HEK293 (cell line): ENCODE results near the gene APOBEC3G.

Source experiments
- CTCF ChIA-PET: fragments of 350-600 bp; formaldehyde crosslinking; extraction: SDS; loops from one replicate; lab custom pipeline; 2021; ENCODE audit warnings: antibody characterized with exemption; lab: Yijun Ruan, JAX
- POLR2A ChIA-PET: fragments of 300-600 bp; formaldehyde crosslinking; extraction: SDS; loops from one replicate; lab custom pipeline; 2020; ENCODE audit warnings: antibody characterized with exemption, inconsistent platforms; lab: Yijun Ruan, JAX
- H3K27ac ChIP-seq: fragments of 200-500 bp; sonication (Bioruptor generic); 2 replicates; pipeline ENCODE4 v1.5.1; 2014; ENCODE audit warnings: low read depth, low read length, control low read depth, inconsistent platforms; ENCODE audit errors: extremely low read depth
- H3K36me3 ChIP-seq, 2 experiments: fragments of 200-500 bp in 1 of 2; sonication (Bioruptor generic) in 1 of 2; 1 replicate in 1 of 2; 2 replicates in 1 of 2; pipeline ENCODE4 v1.5.1; 2014 to 2017; ENCODE audit warnings: inconsistent platforms in 2 of 2, low read length in 2 of 2; ENCODE audit not compliant: control insufficient read depth in 2 of 2, insufficient read depth in 1 of 2
- H3K4me1 ChIP-seq: fragments of 200-500 bp; sonication (Bioruptor generic); 2 replicates; pipeline ENCODE4 v1.5.1; 2014; ENCODE audit warnings: mild to moderate bottlenecking, low read length, inconsistent platforms; ENCODE audit not compliant: control insufficient read depth, insufficient read depth
- H3K4me3 ChIP-seq: 2 replicates; pipeline ENCODE4 v1.5.1; 2011; ENCODE audit warnings: low read depth, mild to moderate bottlenecking, control low read depth, low read length, moderate library complexity
- H3K9me3 ChIP-seq: fragments of 200-500 bp; sonication (Bioruptor generic); 2 replicates; pipeline ENCODE4 v1.5.1; 2014; ENCODE audit warnings: low read depth, low read length, inconsistent platforms; ENCODE audit not compliant: control insufficient read depth, insufficient read depth
- EGR2 ChIP-seq: fragments of 450-650 bp; formaldehyde crosslinking; IDR thresholded peaks from 2 replicates; pipeline ENCODE4 v1.5.1; 2016; ENCODE audit warnings: low read depth, missing biosample characterization, missing genetic modification characterization
- GLIS1 ChIP-seq: fragments of 450-650 bp; formaldehyde crosslinking; IDR thresholded peaks from 2 replicates; pipeline ENCODE4 v1.5.1; 2016; ENCODE audit warnings: missing biosample characterization, missing genetic modification characterization
- HOXD13 ChIP-seq: sonication (generic); formaldehyde crosslinking; IDR thresholded peaks from 2 replicates; pipeline ENCODE4 v1.8.0; 2022; ENCODE audit warnings: missing genetic modification reagents, borderline replicate concordance
- KLF8 ChIP-seq: fragments of 450-650 bp; formaldehyde crosslinking; IDR thresholded peaks from 2 replicates; pipeline ENCODE4 v1.5.1; 2016; ENCODE audit warnings: missing biosample characterization, missing genetic modification characterization
- TCF7L2 ChIP-seq: IDR thresholded peaks from 2 replicates; pipeline ENCODE4 v1.6.1; 2011; ENCODE audit warnings: low read depth, mild to moderate bottlenecking, inconsistent platforms, low read length, moderate library complexity, borderline replicate concordance
- YY1 ChIP-seq: fragments of 450-650 bp; formaldehyde crosslinking; IDR thresholded peaks from 2 replicates; pipeline ENCODE4 v1.5.1; 2018; ENCODE audit warnings: missing biosample characterization, missing genetic modification characterization
- ZBTB20 ChIP-seq: fragments of 450-650 bp; formaldehyde crosslinking; IDR thresholded peaks from 2 replicates; pipeline ENCODE4 v1.5.1; 2016; ENCODE audit warnings: missing biosample characterization, missing genetic modification characterization
- ZFHX2 ChIP-seq: fragments of 450-650 bp; formaldehyde crosslinking; conservative IDR thresholded peaks from 2 replicates; pipeline ENCODE4 v1.5.1; 2016; ENCODE audit warnings: missing biosample characterization, missing genetic modification characterization
- ZFP69B ChIP-seq: fragments of 450-650 bp; formaldehyde crosslinking; IDR thresholded peaks from 2 replicates; pipeline ENCODE4 v1.5.1; 2016; ENCODE audit warnings: missing biosample characterization, missing genetic modification characterization
- ZIC2 ChIP-seq: fragments of 450-650 bp; formaldehyde crosslinking; IDR thresholded peaks from 2 replicates; pipeline ENCODE4 v1.5.1; 2016; ENCODE audit warnings: missing biosample characterization, missing genetic modification characterization
- ZNF2 ChIP-seq: fragments of 450-650 bp; formaldehyde crosslinking; IDR thresholded peaks from 2 replicates; pipeline ENCODE4 v1.5.1; 2016; ENCODE audit warnings: missing biosample characterization, missing genetic modification characterization
- ZNF248 ChIP-seq: fragments of 450-650 bp; formaldehyde crosslinking; IDR thresholded peaks from 2 replicates; pipeline ENCODE4 v1.5.1; 2017; ENCODE audit warnings: missing biosample characterization, missing genetic modification characterization
- ZNF302 ChIP-seq: fragments of 450-650 bp; formaldehyde crosslinking; IDR thresholded peaks from 2 replicates; pipeline ENCODE4 v1.5.1; 2016; ENCODE audit warnings: missing biosample characterization, missing genetic modification characterization, low read depth
- ZNF561 ChIP-seq: fragments of 450-650 bp; IDR thresholded peaks from 2 replicates; pipeline ENCODE4 v1.5.1; 2018; ENCODE audit warnings: missing biosample characterization, missing genetic modification characterization, borderline replicate concordance
- ZNF626 ChIP-seq: fragments of 450-650 bp; sonication (Bioruptor Pico); formaldehyde crosslinking; IDR thresholded peaks from 2 replicates; pipeline ENCODE4 v1.5.1; 2018; ENCODE audit warnings: missing biosample characterization, missing genetic modification characterization, inconsistent platforms
- ZNF707 ChIP-seq: fragments of 450-650 bp; formaldehyde crosslinking; IDR thresholded peaks from 2 replicates; pipeline ENCODE4 v1.5.1; 2016; ENCODE audit warnings: missing biosample characterization, missing genetic modification characterization
- ZNF792 ChIP-seq: fragments of 450-650 bp; formaldehyde crosslinking; IDR thresholded peaks from 2 replicates; pipeline ENCODE4 v1.5.1; 2016; ENCODE audit warnings: missing biosample characterization, missing genetic modification characterization
- ZNF830 ChIP-seq: fragments of 450-650 bp; IDR thresholded peaks from 2 replicates; pipeline ENCODE4 v1.5.0; 2018; ENCODE audit warnings: missing biosample characterization, missing genetic modification characterization, low read depth, mild to moderate bottlenecking, moderate library complexity
- TF ChIP-seq, protein P1 (sequence below): fragments of 450-650 bp; formaldehyde crosslinking; conservative IDR thresholded peaks from 2 replicates; pipeline ENCODE4 v1.5.1; 2016; ENCODE audit warnings: low read depth, missing biosample characterization, missing genetic modification characterization
- TF ChIP-seq, protein P2 (sequence below): fragments of 450-650 bp; formaldehyde crosslinking; IDR thresholded peaks from 2 replicates; pipeline ENCODE4 v1.5.1; 2017; ENCODE audit warnings: missing biosample characterization, missing genetic modification characterization
- TF ChIP-seq, protein P3 (sequence below): fragments of 450-650 bp; formaldehyde crosslinking; IDR thresholded peaks from 2 replicates; pipeline ENCODE4 v1.5.1; 2016; ENCODE audit warnings: missing biosample characterization, missing genetic modification characterization
- TF ChIP-seq, protein P4 (sequence below): fragments of 450-650 bp; formaldehyde crosslinking; IDR thresholded peaks from 2 replicates; pipeline ENCODE4; 2016; ENCODE audit warnings: missing biosample characterization, missing genetic modification characterization

The APOBEC3G gene

DNA sequence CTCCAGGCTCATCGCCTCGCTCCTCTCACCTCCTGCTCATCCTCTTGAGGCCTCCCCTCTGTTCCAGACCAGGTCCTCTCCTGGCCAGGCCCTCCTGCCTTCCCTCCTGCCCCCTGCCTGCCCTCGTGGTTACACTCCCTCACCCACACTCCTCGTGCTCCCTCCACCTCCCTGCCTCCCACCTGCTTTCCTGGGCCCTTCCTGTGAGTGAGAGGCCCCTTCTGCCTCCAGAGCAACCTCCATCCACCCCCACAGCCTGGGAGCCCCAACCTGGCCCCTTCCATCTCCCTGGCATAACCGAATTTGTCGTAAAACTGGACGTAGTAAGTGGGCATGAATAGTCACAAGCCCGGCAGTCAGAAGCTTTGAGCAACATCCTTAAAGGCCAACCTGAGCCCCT, 4.5 kb downstream of the APOBEC3G start:
- Histone ChIP-seq H3K9me3 (no peaks in the 10 kb centered on the region), H3K4me3 (no peak overlapping the region), H3K27ac (no peak overlapping the region), H3K4me1 (no peaks in the 10 kb centered on the region), H3K36me3 (no peaks in the 10 kb centered on the region)
- TF ChIP-seq ZFP69B (no peak), EGR2 (peak; percentile 99), TCF7L2 (no peak), ZNF626 (no peak), ZNF830 (tag by site-specific recombination) (no peak), HOXD13 (CRISPR knock-in tag) (no peak), ZBTB20 (tag by site-specific recombination) (no peak), ZNF2 (tag by site-specific recombination) (no peak), ZNF707 (tag by site-specific recombination) (no peak), GLIS1 (tag by site-specific recombination) (peak; percentile 63), ZFHX2 (tag by site-specific recombination) (peak; percentile 99), ZNF792 (tag by site-specific recombination) (no peak)
- TF ChIP-seq, protein P1, sequence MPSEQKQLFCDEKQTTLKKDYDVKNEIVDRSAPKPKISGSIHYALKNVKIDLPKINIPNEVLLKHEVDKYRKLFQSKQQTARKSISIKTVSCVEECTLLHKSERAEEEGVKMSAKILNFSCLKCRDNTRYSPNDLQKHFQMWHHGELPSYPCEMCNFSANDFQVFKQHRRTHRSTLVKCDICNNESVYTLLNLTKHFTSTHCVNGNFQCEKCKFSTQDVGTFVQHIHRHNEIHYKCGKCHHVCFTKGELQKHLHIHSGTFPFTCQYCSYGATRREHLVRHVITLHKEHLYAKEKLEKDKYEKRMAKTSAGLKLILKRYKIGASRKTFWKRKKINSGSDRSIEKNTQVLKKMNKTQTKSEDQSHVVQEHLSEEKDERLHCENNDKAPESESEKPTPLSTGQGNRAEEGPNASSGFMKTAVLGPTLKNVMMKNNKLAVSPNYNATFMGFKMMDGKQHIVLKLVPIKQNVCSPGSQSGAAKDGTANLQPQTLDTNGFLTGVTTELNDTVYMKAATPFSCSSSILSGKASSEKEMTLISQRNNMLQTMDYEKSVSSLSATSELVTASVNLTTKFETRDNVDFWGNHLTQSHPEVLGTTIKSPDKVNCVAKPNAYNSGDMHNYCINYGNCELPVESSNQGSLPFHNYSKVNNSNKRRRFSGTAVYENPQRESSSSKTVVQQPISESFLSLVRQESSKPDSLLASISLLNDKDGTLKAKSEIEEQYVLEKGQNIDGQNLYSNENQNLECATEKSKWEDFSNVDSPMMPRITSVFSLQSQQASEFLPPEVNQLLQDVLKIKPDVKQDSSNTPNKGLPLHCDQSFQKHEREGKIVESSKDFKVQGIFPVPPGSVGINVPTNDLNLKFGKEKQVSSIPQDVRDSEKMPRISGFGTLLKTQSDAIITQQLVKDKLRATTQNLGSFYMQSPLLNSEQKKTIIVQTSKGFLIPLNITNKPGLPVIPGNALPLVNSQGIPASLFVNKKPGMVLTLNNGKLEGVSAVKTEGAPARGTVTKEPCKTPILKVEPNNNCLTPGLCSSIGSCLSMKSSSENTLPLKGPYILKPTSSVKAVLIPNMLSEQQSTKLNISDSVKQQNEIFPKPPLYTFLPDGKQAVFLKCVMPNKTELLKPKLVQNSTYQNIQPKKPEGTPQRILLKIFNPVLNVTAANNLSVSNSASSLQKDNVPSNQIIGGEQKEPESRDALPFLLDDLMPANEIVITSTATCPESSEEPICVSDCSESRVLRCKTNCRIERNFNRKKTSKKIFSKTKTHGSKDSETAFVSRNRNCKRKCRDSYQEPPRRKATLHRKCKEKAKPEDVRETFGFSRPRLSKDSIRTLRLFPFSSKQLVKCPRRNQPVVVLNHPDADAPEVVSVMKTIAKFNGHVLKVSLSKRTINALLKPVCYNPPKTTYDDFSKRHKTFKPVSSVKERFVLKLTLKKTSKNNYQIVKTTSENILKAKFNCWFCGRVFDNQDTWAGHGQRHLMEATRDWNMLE: no peak
- TF ChIP-seq, protein P2, sequence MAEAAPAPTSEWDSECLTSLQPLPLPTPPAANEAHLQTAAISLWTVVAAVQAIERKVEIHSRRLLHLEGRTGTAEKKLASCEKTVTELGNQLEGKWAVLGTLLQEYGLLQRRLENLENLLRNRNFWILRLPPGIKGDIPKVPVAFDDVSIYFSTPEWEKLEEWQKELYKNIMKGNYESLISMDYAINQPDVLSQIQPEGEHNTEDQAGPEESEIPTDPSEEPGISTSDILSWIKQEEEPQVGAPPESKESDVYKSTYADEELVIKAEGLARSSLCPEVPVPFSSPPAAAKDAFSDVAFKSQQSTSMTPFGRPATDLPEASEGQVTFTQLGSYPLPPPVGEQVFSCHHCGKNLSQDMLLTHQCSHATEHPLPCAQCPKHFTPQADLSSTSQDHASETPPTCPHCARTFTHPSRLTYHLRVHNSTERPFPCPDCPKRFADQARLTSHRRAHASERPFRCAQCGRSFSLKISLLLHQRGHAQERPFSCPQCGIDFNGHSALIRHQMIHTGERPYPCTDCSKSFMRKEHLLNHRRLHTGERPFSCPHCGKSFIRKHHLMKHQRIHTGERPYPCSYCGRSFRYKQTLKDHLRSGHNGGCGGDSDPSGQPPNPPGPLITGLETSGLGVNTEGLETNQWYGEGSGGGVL (tag by site-specific recombination): peak; percentile 46
- TF ChIP-seq, protein P3, sequence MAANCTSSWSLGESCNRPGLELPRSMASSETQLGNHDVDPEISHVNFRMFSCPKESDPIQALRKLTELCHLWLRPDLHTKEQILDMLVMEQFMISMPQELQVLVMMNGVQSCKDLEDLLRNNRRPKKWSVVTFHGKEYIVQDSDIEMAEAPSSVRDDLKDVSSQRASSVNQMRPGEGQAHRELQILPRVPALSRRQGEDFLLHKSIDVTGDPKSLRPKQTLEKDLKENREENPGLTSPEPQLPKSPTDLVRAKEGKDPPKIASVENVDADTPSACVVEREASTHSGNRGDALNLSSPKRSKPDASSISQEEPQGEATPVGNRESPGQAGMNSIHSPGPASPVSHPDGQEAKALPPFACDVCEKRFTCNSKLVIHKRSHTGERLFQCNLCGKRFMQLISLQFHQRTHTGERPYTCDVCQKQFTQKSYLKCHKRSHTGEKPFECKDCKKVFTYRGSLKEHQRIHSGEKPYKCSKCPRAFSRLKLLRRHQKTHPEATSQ: no peak
- ChIA-PET CTCF (no interaction called here), POLR2A (no interaction called here)

DNA sequence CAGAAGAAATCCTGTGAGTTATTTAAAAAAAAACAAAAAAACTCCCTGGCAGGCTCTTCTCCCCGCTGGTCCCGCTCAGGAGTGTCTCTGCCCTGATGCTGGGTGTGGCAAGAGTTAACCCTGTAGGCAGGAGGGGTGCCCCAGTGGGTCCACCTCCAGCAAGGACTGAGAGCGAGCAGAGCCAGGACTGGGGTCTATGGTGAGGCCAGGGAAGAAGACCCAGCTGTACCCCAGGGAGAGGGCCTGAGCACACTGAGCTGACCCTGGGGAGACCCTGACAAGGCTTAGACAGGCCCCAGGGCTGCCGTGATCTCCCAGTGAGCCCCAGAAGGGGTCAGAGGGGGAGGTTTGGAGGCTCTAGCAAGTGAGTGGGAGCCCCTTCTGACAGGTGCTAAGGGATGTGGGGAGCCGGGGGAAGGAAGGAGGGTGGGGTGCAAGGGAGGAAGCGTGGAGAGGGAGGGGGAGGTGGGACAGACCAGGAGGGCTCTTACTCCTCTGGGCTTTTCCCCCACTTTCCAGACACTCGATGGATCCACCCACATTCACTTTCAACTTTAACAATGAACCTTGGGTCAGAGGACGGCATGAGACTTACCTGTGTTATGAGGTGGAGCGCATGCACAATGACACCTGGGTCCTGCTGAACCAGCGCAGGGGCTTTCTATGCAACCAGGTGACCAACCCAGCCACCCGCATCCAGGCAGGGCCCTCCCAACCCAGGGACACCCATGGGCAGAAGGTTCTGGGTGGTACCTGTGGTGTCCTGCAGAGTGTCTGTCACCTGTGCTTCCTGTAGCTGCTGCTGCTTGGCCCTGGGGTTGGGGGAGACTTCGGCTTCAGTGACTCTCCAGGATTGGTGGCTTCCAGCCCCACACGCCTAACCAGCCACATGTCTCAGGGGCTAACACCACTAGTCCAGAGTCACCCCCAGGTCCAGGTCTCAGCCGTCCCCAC, 6.4 kb downstream of the APOBEC3G start:
- no peaks in the 10 kb centered on the region for H3K9me3 ChIP-seq
- H3K4me1 ChIP-seq: 0 out of 2 replicates have a peak, but pooled peaks cover 2% of the 10 kb centered on the region
- H3K36me3 ChIP-seq: no peaks in the 10 kb centered on the region
- POLR2A ChIA-PET: no interaction called here
- no peak overlapping the region for H3K27ac ChIP-seq
- no peak overlapping the region for H3K4me3 ChIP-seq
- CTCF ChIA-PET: interaction anchor here (0.6 to 1.2 kb wide), 3 partner anchors 194 to 1366 kb away, joined by 3 read pairs; no protein-coding TSS in a partner anchor
- peak; percentile 18; the same call in 1 of the 2 replicates for TF ChIP-seq ZIC2 (tag by site-specific recombination)
- TF ChIP-seq EGR2: peak; percentile 49; the same call in 1 of the 2 replicates
- no peak for TF ChIP-seq ZNF248 (tag by site-specific recombination)
- peak; percentile 53; the same call in 1 of the 2 replicates for TF ChIP-seq GLIS1 (tag by site-specific recombination)
- no peak for TF ChIP-seq YY1
- TF ChIP-seq ZNF561 (tag by site-specific recombination): no peak
- no peak for TF ChIP-seq ZNF302
- peak; percentile 28; the same call in 1 of the 2 replicates for TF ChIP-seq ZFHX2 (tag by site-specific recombination)
- no peak for TF ChIP-seq KLF8 (tag by site-specific recombination)
- TF ChIP-seq ZNF707 (tag by site-specific recombination): no peak
- TF ChIP-seq, protein P4, sequence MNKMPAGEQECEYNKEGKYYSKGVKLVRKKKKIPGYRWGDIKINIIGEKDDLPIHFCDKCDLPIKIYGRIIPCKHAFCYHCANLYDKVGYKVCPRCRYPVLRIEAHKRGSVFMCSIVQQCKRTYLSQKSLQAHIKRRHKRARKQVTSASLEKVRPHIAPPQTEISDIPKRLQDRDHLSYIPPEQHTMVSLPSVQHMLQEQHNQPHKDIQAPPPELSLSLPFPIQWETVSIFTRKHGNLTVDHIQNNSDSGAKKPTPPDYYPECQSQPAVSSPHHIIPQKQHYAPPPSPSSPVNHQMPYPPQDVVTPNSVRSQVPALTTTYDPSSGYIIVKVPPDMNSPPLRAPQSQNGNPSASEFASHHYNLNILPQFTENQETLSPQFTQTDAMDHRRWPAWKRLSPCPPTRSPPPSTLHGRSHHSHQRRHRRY (tag by site-specific recombination): no peak
